ENCODE measurements around the gene CPED1. TPM values are rescaled to one million over a fixed set of nuclear protein-coding genes. Genes with fewer than 3 reads are reported as not detected.
"Not testable (repeated sequence)": the region's sequence is repeated elsewhere in the genome, so short reads cannot be mapped to it uniquely, and the experiment has no call there.

Gene CPED1
- total RNA-seq, 1 donor from 2014 or later = 0.26 TPM

GRCh38 chr7:121212036-121212435 is 223.5 kb downstream of the CPED1 start:
- FAIRE-seq (no peak), DNase-seq (ENCODE audit: low read depth) (no peak)
- no peak overlapping the region for H3K4me3 ChIP-seq (ENCODE audit: low read depth, low read length)
- no peaks in the 10 kb centered on the region for H3K36me3 ChIP-seq (ENCODE audit: control insufficient read depth, insufficient read depth, low read length)
- no peaks in the 10 kb centered on the region for H3K27me3 ChIP-seq (ENCODE audit: control insufficient read depth, insufficient read depth, low read length)
- TF ChIP-seq CTCF (IDR thresholded peaks at IDR 0.05; ENCODE audit: insufficient read depth, low read length, severe bottlenecking) = no peak

GRCh38 chr7:121214657-121215056 is 226.1 kb downstream of the CPED1 start:
- Histone ChIP-seq H3K27me3 (ENCODE audit: control insufficient read depth, insufficient read depth, low read length) (no peaks in the 10 kb centered on the region), H3K4me3 (ENCODE audit: low read depth, low read length) (no peak overlapping the region), H3K36me3 (ENCODE audit: control insufficient read depth, insufficient read depth, low read length) (no peaks in the 10 kb centered on the region)
- DNase-seq (ENCODE audit: low read depth) (no peak), FAIRE-seq (no peak)
- no peak for TF ChIP-seq CTCF (IDR thresholded peaks at IDR 0.05; ENCODE audit: insufficient read depth, low read length, severe bottlenecking)

GRCh38 chr7:121219026-121219425 is 230.5 kb downstream of the CPED1 start:
- DNase-seq (ENCODE audit: low read depth) = no peak
- Histone ChIP-seq H3K27me3 (ENCODE audit: control insufficient read depth, insufficient read depth, low read length) (no peaks in the 10 kb centered on the region), H3K36me3 (ENCODE audit: control insufficient read depth, insufficient read depth, low read length) (no peaks in the 10 kb centered on the region), H3K4me3 (ENCODE audit: low read depth, low read length) (no peak overlapping the region)
- no peak for TF ChIP-seq CTCF (IDR thresholded peaks at IDR 0.05; ENCODE audit: insufficient read depth, low read length, severe bottlenecking)
- no peak for FAIRE-seq

- FAIRE-seq; H3K4me3 ChIP-seq (ENCODE audit: low read depth, low read length); H3K36me3 ChIP-seq (ENCODE audit: control insufficient read depth, insufficient read depth, low read length); DNase-seq (ENCODE audit: low read depth); H3K27me3 ChIP-seq (ENCODE audit: control insufficient read depth, insufficient read depth, low read length): not testable (repeated sequence)
Observed at GRCh38 chr7:121221108-121221507, 232.6 kb downstream of the CPED1 start.

- DNase-seq (ENCODE audit: low read depth) = no peak
- H3K4me3 ChIP-seq (ENCODE audit: low read depth, low read length) = no peak overlapping the region
- no peak for FAIRE-seq
Observed at GRCh38 chr7:121228779-121229178, 240.3 kb downstream of the CPED1 start.

GRCh38 chr7:121235201-121235600 is 246.7 kb downstream of the CPED1 start:
- DNase-seq (ENCODE audit: low read depth) (no peak), FAIRE-seq (no peak)
- TF ChIP-seq CTCF (IDR thresholded peaks at IDR 0.05; ENCODE audit: insufficient read depth, low read length, severe bottlenecking) = no peak
- H3K4me3 ChIP-seq (ENCODE audit: low read depth, low read length) = no peak overlapping the region
- H3K27me3 ChIP-seq (ENCODE audit: control insufficient read depth, insufficient read depth, low read length) = no peaks in the 10 kb centered on the region
- H3K36me3 ChIP-seq (ENCODE audit: control insufficient read depth, insufficient read depth, low read length) = no peaks in the 10 kb centered on the region

More at GRCh38 chr7:121228779-121229178, 240.3 kb downstream of the CPED1 start:
- no peaks in the 10 kb centered on the region for H3K36me3 ChIP-seq (ENCODE audit: control insufficient read depth, insufficient read depth, low read length)
- no peak for TF ChIP-seq CTCF (IDR thresholded peaks at IDR 0.05; ENCODE audit: insufficient read depth, low read length, severe bottlenecking)
- no peaks in the 10 kb centered on the region for H3K27me3 ChIP-seq (ENCODE audit: control insufficient read depth, insufficient read depth, low read length)
